ENCODE data around the gene SMIM17. TPM values are rescaled to one million over a fixed set of nuclear protein-coding genes. Genes with fewer than 3 reads are reported as not detected.

Gene SMIM17
- total RNA-seq, 3 donors from 2014 or later (not counting 1 experiment from before 2014, with no cell fraction given): 0.24 TPM; not detected in 2

- Mint-ChIP-seq H3K4me3 (no peak overlapping the region), H3K4me1 (no peaks in the 10 kb centered on the region), H3K9me3 (peaks cover 2 to 8% of the 10 kb centered on the region in 2 donors), H3K27ac (no peak overlapping the region), H3K27me3 (ENCODE audit: low read depth in 2 of 2) (no peaks in the 10 kb centered on the region), H3K36me3 (no peaks in the 10 kb centered on the region)
- no peaks in the 10 kb centered on the region for H3K36me3 ChIP-seq (ENCODE audit: control insufficient read depth, insufficient read depth, low read length)
- no peaks in the 10 kb centered on the region for H3K4me1 ChIP-seq (ENCODE audit: control insufficient read depth, insufficient read depth, low read length)
- ATAC-seq (no peak), DNase-seq (no peak)
- no peak overlapping the region for H3K27ac ChIP-seq (ENCODE audit: low read length)
- H3K4me3 ChIP-seq (ENCODE audit: low read length): no peak overlapping the region
- intact Hi-C loops (cut with micrococcal nuclease): no loop called here
- 41% methylated on average over 32 of the region's 32 CpGs for WGBS (ENCODE audit: insufficient coverage)
- TF ChIP-seq CTCF (IDR thresholded peaks at IDR 0.05): no peak
- H3K27me3 ChIP-seq (ENCODE audit: control insufficient read depth, insufficient read depth, low read length): no peaks in the 10 kb centered on the region
- H3K9me3 ChIP-seq (ENCODE audit: control insufficient read depth, insufficient read depth, low read length): peaks cover 46% of the 10 kb centered on the region
These were observed 17.6 kb downstream of the SMIM17 start for GRCh38 chr19:56660381-56661107.

- H3K27ac Mint-ChIP-seq: no peak overlapping the region
- H3K9me3 Mint-ChIP-seq: peaks cover 2 to 6% of the 10 kb centered on the region in 2 donors
- ATAC-seq: no peak
- no peaks in the 10 kb centered on the region for H3K4me1 ChIP-seq (ENCODE audit: control insufficient read depth, insufficient read depth, low read length)
- H3K4me3 ChIP-seq (ENCODE audit: low read length): no peak overlapping the region
- H3K27ac ChIP-seq (ENCODE audit: low read length): no peak overlapping the region
- H3K27me3 ChIP-seq (ENCODE audit: control insufficient read depth, insufficient read depth, low read length): no peaks in the 10 kb centered on the region
- no peak overlapping the region for H3K4me3 Mint-ChIP-seq
- no peaks in the 10 kb centered on the region for H3K27me3 Mint-ChIP-seq (ENCODE audit: low read depth in 2 of 2)
- DNase-seq: no peak
- H3K36me3 ChIP-seq (ENCODE audit: control insufficient read depth, insufficient read depth, low read length): no peaks in the 10 kb centered on the region
- no peak for TF ChIP-seq CTCF (IDR thresholded peaks at IDR 0.05)
- WGBS (ENCODE audit: insufficient coverage): 97% methylated on average over 3 of the region's 3 CpGs
- H3K9me3 ChIP-seq (ENCODE audit: control insufficient read depth, insufficient read depth, low read length): peaks cover 51% of the 10 kb centered on the region
- H3K4me1 Mint-ChIP-seq: no peaks in the 10 kb centered on the region
- intact Hi-C loops (cut with micrococcal nuclease): no loop called here
- no peaks in the 10 kb centered on the region for H3K36me3 Mint-ChIP-seq
These were observed 18.3 kb downstream of the SMIM17 start for GRCh38 chr19:56661248-56661647.

- H3K4me3 Mint-ChIP-seq: no peak overlapping the region
- DNase-seq: no peak
- H3K9me3 ChIP-seq (ENCODE audit: control insufficient read depth, insufficient read depth, low read length): peaks cover 63% of the 10 kb centered on the region
- H3K36me3 Mint-ChIP-seq: no peaks in the 10 kb centered on the region
- peaks cover 0 to 19% of the 10 kb centered on the region in 2 donors for H3K4me1 Mint-ChIP-seq
- H3K27ac Mint-ChIP-seq: no peak overlapping the region
- H3K4me1 ChIP-seq (ENCODE audit: control insufficient read depth, insufficient read depth, low read length): peaks cover 7% of the 10 kb centered on the region
- no peak for ATAC-seq
- no peak overlapping the region for H3K27ac ChIP-seq (ENCODE audit: low read length)
- intact Hi-C loops (cut with micrococcal nuclease): no loop called here
- no peaks in the 10 kb centered on the region for H3K27me3 ChIP-seq (ENCODE audit: control insufficient read depth, insufficient read depth, low read length)
- H3K9me3 Mint-ChIP-seq: peaks cover 0 to 3% of the 10 kb centered on the region in 2 donors
- H3K27me3 Mint-ChIP-seq (ENCODE audit: low read depth in 2 of 2): no peaks in the 10 kb centered on the region
- no peak overlapping the region for H3K4me3 ChIP-seq (ENCODE audit: low read length)
- no peak for TF ChIP-seq CTCF (IDR thresholded peaks at IDR 0.05)
- no peaks in the 10 kb centered on the region for H3K36me3 ChIP-seq (ENCODE audit: control insufficient read depth, insufficient read depth, low read length)
- 97% methylated on average over 60 of the region's 60 CpGs for WGBS (ENCODE audit: insufficient coverage)
These were observed 21.1 kb downstream of the SMIM17 start for GRCh38 chr19:56663931-56664500.

Measured in natural killer cell (primary cell).